ENCODE results near the gene UPP2. TPM values are rescaled to one million over a fixed set of nuclear protein-coding genes. Genes with fewer than 3 reads are reported as not detected.
A peak's percentile ranks its signal among the peaks of the same experiment; 100 is the strongest.

Gene UPP2
- total RNA-seq, 1 experiment from 2014 or later, result not detected

GRCh38 chr2:158113741-158114295, 12.1 kb downstream of the UPP2 start:
- intact Hi-C loops (cut with micrococcal nuclease), result no loop called here
- peak overlapping the region; percentile 1 for H3K27ac Mint-ChIP-seq (ENCODE audit: low read depth, unreplicated experiment)
- POLR2A ChIA-PET, result interaction anchor here (2.1 kb wide), 1 partner anchor 12 kb away, joined by 7 read pairs; the partner anchor contains the start of gene UPP2
- peak; percentile 47 for DNase-seq (ENCODE audit: unreplicated experiment)
- no peak for TF ChIP-seq CTCF (IDR thresholded peaks at IDR 0.05; ENCODE audit: unreplicated experiment)
- no peak overlapping the region for H3K4me3 Mint-ChIP-seq (ENCODE audit: unreplicated experiment)
- no TSS peak for BruUV-seq (replicated peaks)
- no peaks in the 10 kb centered on the region for H3K27me3 Mint-ChIP-seq (ENCODE audit: insufficient read depth, unreplicated experiment)
- no peaks in the 10 kb centered on the region for H3K4me1 Mint-ChIP-seq (ENCODE audit: insufficient read depth, unreplicated experiment)
- H3K9me3 Mint-ChIP-seq (ENCODE audit: unreplicated experiment), result no peaks in the 10 kb centered on the region
- H3K36me3 Mint-ChIP-seq (ENCODE audit: insufficient read depth, unreplicated experiment), result no peaks in the 10 kb centered on the region
- CTCF ChIA-PET, result interaction anchor here (0.6 kb wide), 1 partner anchor 811 kb away, joined by 3 read pairs; no protein-coding TSS in a partner anchor

GRCh38 chr2:158114516-158114915, 12.8 kb downstream of the UPP2 start:
- no peak for DNase-seq (ENCODE audit: unreplicated experiment)
- H3K4me3 Mint-ChIP-seq (ENCODE audit: unreplicated experiment), result no peak overlapping the region
- BruUV-seq (replicated peaks), result no TSS peak
- CTCF ChIA-PET, result interaction anchor here (1.4 kb wide), 1 partner anchor 91 kb away, joined by 3 read pairs; no protein-coding TSS in a partner anchor
- peak overlapping the region; percentile 1 for H3K27ac Mint-ChIP-seq (ENCODE audit: low read depth, unreplicated experiment)
- TF ChIP-seq CTCF (IDR thresholded peaks at IDR 0.05; ENCODE audit: unreplicated experiment), result no peak
- intact Hi-C loops (cut with micrococcal nuclease), result no loop called here
- H3K9me3 Mint-ChIP-seq (ENCODE audit: unreplicated experiment), result no peaks in the 10 kb centered on the region
- POLR2A ChIA-PET, result interaction anchor here (1.3 kb wide), 1 partner anchor 9 kb away, joined by 5 read pairs; no protein-coding TSS in a partner anchor
- no peaks in the 10 kb centered on the region for H3K27me3 Mint-ChIP-seq (ENCODE audit: insufficient read depth, unreplicated experiment)
- no peaks in the 10 kb centered on the region for H3K36me3 Mint-ChIP-seq (ENCODE audit: insufficient read depth, unreplicated experiment)
- H3K4me1 Mint-ChIP-seq (ENCODE audit: insufficient read depth, unreplicated experiment), result no peaks in the 10 kb centered on the region

GRCh38 chr2:158115202-158115767, 13.6 kb downstream of the UPP2 start:
- Mint-ChIP-seq H3K9me3 (ENCODE audit: unreplicated experiment) (no peaks in the 10 kb centered on the region), H3K4me3 (ENCODE audit: unreplicated experiment) (no peak overlapping the region), H3K36me3 (ENCODE audit: insufficient read depth, unreplicated experiment) (no peaks in the 10 kb centered on the region), H3K4me1 (ENCODE audit: insufficient read depth, unreplicated experiment) (no peaks in the 10 kb centered on the region), H3K27me3 (ENCODE audit: insufficient read depth, unreplicated experiment) (no peaks in the 10 kb centered on the region), H3K27ac (ENCODE audit: low read depth, unreplicated experiment) (no peak overlapping the region)
- TF ChIP-seq CTCF (IDR thresholded peaks at IDR 0.05; ENCODE audit: unreplicated experiment), result no peak
- no TSS peak for BruUV-seq (replicated peaks)
- POLR2A ChIA-PET, result interaction anchor here (0.5 to 1.3 kb wide), 3 partner anchors 10 to 612 kb away, joined by 3 to 5 read pairs (median 3); no protein-coding TSS in a partner anchor
- peak; percentile 23 for DNase-seq (ENCODE audit: unreplicated experiment)
- intact Hi-C loops (cut with micrococcal nuclease), result no loop called here
- CTCF ChIA-PET, result interaction anchor here (0.6 to 1.4 kb wide), 4 partner anchors 11 to 605 kb away, joined by 3 to 5 read pairs (median 3); no protein-coding TSS in a partner anchor

GRCh38 chr2:158116936-158117335, 15.3 kb downstream of the UPP2 start:
- no peaks in the 10 kb centered on the region for H3K9me3 Mint-ChIP-seq (ENCODE audit: unreplicated experiment)
- no TSS peak for BruUV-seq (replicated peaks)
- no peak for TF ChIP-seq CTCF (IDR thresholded peaks at IDR 0.05; ENCODE audit: unreplicated experiment)
- H3K36me3 Mint-ChIP-seq (ENCODE audit: insufficient read depth, unreplicated experiment), result no peaks in the 10 kb centered on the region
- H3K27ac Mint-ChIP-seq (ENCODE audit: low read depth, unreplicated experiment), result peak overlapping the region; percentile 58
- no peak overlapping the region for H3K4me3 Mint-ChIP-seq (ENCODE audit: unreplicated experiment)
- ChIA-PET POLR2A (no interaction called here), CTCF (no interaction called here)
- no peaks in the 10 kb centered on the region for H3K27me3 Mint-ChIP-seq (ENCODE audit: insufficient read depth, unreplicated experiment)
- intact Hi-C loops (cut with micrococcal nuclease), result no loop called here
- DNase-seq (ENCODE audit: unreplicated experiment), result no peak
- no peaks in the 10 kb centered on the region for H3K4me1 Mint-ChIP-seq (ENCODE audit: insufficient read depth, unreplicated experiment)

All from MCF 10A (cell line).